ENCODE measurements around the gene KLHL34. TPM values are rescaled to one million over a fixed set of nuclear protein-coding genes. Genes with fewer than 3 reads are reported as not detected.

KLHL34 gene, protein sequence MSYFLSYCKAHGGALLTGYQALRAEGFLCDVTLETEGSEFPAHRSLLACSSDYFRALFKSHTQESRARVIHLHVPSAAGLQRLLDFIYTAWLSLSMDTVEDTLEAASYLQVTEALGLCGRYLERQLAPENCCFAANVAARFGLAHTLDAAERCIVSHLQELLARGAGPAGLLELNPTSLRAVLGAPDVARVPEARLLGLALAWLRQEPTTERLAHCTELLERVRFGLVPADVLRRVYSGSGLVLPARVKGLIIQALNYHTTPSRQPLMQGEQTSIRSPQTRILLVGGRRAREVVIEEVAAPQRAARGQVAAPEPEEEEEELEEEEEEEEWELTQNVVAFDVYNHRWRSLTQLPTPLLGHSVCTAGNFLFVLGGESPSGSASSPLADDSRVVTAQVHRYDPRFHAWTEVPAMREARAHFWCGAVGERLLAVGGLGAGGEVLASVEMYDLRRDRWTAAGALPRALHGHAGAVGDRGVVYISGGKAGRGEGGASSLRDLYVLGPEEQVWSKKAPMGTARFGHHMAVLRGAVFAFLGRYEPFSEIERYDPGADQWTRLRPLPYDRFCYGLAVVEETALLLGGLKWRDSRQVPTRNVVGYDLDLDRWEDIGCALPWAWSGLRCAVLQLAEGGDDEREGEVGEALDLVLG
- not detected in 2 replicates for total RNA-seq

GRCh38 chrX:21658152-21658737 is at the start of gene KLHL34:
Gene KLHL34, minus strand, starts transcription at chrX:21658330. Its CDS starts 542 bp downstream, at chrX:21657788.

Other genes starting within 250 kb of the KLHL34 start
- not detected in 2 replicates for gene SMPX, start 99.8 kb upstream of the KLHL34 start, total RNA-seq
- gene MBTPS2, start 181.3 kb upstream of the KLHL34 start, total RNA-seq: 8.5 and 9.6 TPM in 2 replicates
- gene YY2, start 197.7 kb upstream of the KLHL34 start, total RNA-seq: 1.6 and 2.2 TPM in 2 replicates